GM23248 (cell line): Measurements from ENCODE around the gene CSRNP3. TPM values are rescaled to one million over a fixed set of nuclear protein-coding genes. Genes with fewer than 3 reads are reported as not detected.

Source experiments
- DNase-seq: peaks from one replicate; pipeline ENCODE4 v3.0.0-alpha.2; 2015
- H2AFZ ChIP-seq: fragments of 200-600 bp; sonication (generic); 2 replicates; pipeline ENCODE4 v1.6.1; 2016; ENCODE audit warnings: antibody characterized with exemption
- H3F3A ChIP-seq: fragments of 200-600 bp; sonication (generic); 2 replicates; pipeline ENCODE4 v1.6.1; 2016; ENCODE audit warnings: mild to moderate bottlenecking, antibody characterized with exemption, mixed run types; ENCODE audit not compliant: insufficient read depth
- H3K27ac ChIP-seq: fragments of 200-600 bp; sonication (generic); 2 replicates; pipeline ENCODE4 v1.5.1; 2016; ENCODE audit warnings: mild to moderate bottlenecking
- H3K27me3 ChIP-seq: fragments of 200-600 bp; sonication (generic); replicated peaks from 2 replicates; pipeline ENCODE4 v1.6.1; 2016; ENCODE audit warnings: mild to moderate bottlenecking; ENCODE audit not compliant: insufficient read depth
- H3K36me3 ChIP-seq: fragments of 200-600 bp; sonication (generic); 2 replicates; pipeline ENCODE4 v1.6.1; 2016; ENCODE audit warnings: low read depth, mild to moderate bottlenecking
- H3K4me1 ChIP-seq: fragments of 200-600 bp; sonication (generic); 2 replicates; pipeline ENCODE4 v1.6.1; 2016; ENCODE audit warnings: mild to moderate bottlenecking; ENCODE audit not compliant: insufficient read depth
- H3K4me2 ChIP-seq: fragments of 200-600 bp; sonication (generic); one replicate; pipeline ENCODE4 v1.6.1; 2016; ENCODE audit warnings: mild to moderate bottlenecking; ENCODE audit not compliant: unreplicated experiment
- H3K4me3 ChIP-seq: fragments of 200-600 bp; sonication (generic); 2 replicates; pipeline ENCODE4 v1.5.1; 2016; ENCODE audit warnings: mild to moderate bottlenecking
- H3K79me2 ChIP-seq: fragments of 200-600 bp; sonication (generic); 2 replicates; pipeline ENCODE4 v1.6.1; 2016; ENCODE audit warnings: mild to moderate bottlenecking; ENCODE audit not compliant: insufficient read depth
- H3K9ac ChIP-seq: fragments of 200-600 bp; sonication (generic); 2 replicates; pipeline ENCODE4 v1.6.1; 2016; ENCODE audit warnings: mild to moderate bottlenecking
- H3K9me2 ChIP-seq: fragments of 200-600 bp; sonication (generic); 2 replicates; pipeline ENCODE4 v1.6.1; 2016; ENCODE audit warnings: mixed run types, mild to moderate bottlenecking, moderate library complexity; ENCODE audit not compliant: insufficient read depth
- H3K9me3 ChIP-seq: fragments of 200-600 bp; sonication (generic); one replicate; pipeline ENCODE4 v1.6.1; 2017; ENCODE audit warnings: low read depth
- H4K20me1 ChIP-seq: fragments of 200-600 bp; sonication (generic); 2 replicates; pipeline ENCODE4 v1.6.0; 2016; ENCODE audit not compliant: insufficient read depth
- EZH2 ChIP-seq: fragments of 200-600 bp; sonication (generic); IDR thresholded peaks from 2 replicates; pipeline ENCODE4 v1.6.1; 2018; ENCODE audit warnings: antibody characterized with exemption, mild to moderate bottlenecking; ENCODE audit not compliant: insufficient read depth, poor library complexity, severe bottlenecking
- EZH2phosphoT487 ChIP-seq: fragments of 200-600 bp; sonication (generic); IDR thresholded peaks from 2 replicates; pipeline ENCODE4 v1.6.1; 2018; ENCODE audit warnings: antibody characterized with exemption, moderate library complexity, mild to moderate bottlenecking, low read depth; ENCODE audit not compliant: insufficient read depth
- WGBS, 2 experiments: methylation state at CpG; one replicate each; pipeline ENCODE4 v1.1.6; 2015 to 2017; ENCODE audit warnings: low lambda C conversion rate in 2 of 2, low coverage in 1 of 2; ENCODE audit errors: missing lambda C conversion rate in 2 of 2; 5-methylcytosine and 5-hydroxymethylcytosine counted together
- in situ Hi-C: fragments of 300-500 bp; cut with MboI; formaldehyde crosslinking; loops from 2 replicates; pipeline ENCODE4 v1.15.0; 2020
- polyA plus RNA-seq: library from polyadenylated mRNA; unstranded; fragments of >200 nt; fragmentation: Nextera tagmentation; extraction: Ambion mirVana; gene quantifications from 2 replicates; pipeline ENCODE4 v1.2.1, GENCODE V29; 2016
- total RNA-seq: library from RNA; depleted of rRNA; stranded (reverse); fragments of >200 nt; shearing (Covaris generic); gene quantifications from 2 replicates; pipeline ENCODE4 v1.2.3, GENCODE V29; 2014

CSRNP3 gene
- total and polyA plus RNA-seq, 2 experiments from 2014 or later = 0.43 to 0.73 TPM

- no peak for TF ChIP-seq EZH2phosphoT487
- no peak for TF ChIP-seq EZH2
- Histone ChIP-seq H2AFZ (no peak overlapping the region), H4K20me1 (no peaks in the 10 kb centered on the region), H3K9ac (no peak overlapping the region), H3K4me2 (no peak overlapping the region), H3K9me2 (no peaks in the 10 kb centered on the region), H3K27me3 (no peaks in the 10 kb centered on the region), H3K27ac (no peak overlapping the region), H3K4me3 (no peak overlapping the region), H3K79me2 (no peaks in the 10 kb centered on the region), H3F3A (no peaks in the 10 kb centered on the region), H3K36me3 (no peaks in the 10 kb centered on the region), H3K9me3 (no peaks in the 10 kb centered on the region), H3K4me1 (peaks cover 11% of the 10 kb centered on the region)
- in situ Hi-C loops = no loop called here
- no peak for DNase-seq
- 77 to 84% methylated on average over 3 of the region's 3 CpGs for WGBS, 2 experiments
These were observed 3.4 kb downstream of the CSRNP3 start for GRCh38 chr2:165472922-165473321.

GRCh38 chr2:165474619-165475276, 5.2 kb downstream of the CSRNP3 start:
- Histone ChIP-seq H3F3A (no peaks in the 10 kb centered on the region), H3K4me1 (peaks cover 5% of the 10 kb centered on the region; the same call in 1 of the 2 replicates), H4K20me1 (no peaks in the 10 kb centered on the region), H3K4me3 (no peak overlapping the region), H3K79me2 (no peaks in the 10 kb centered on the region), H3K4me2 (no peak overlapping the region), H3K27ac (no peak overlapping the region), H3K36me3 (no peaks in the 10 kb centered on the region), H3K9me3 (no peaks in the 10 kb centered on the region), H3K27me3 (no peaks in the 10 kb centered on the region), H2AFZ (no peak overlapping the region), H3K9me2 (no peaks in the 10 kb centered on the region), H3K9ac (no peak overlapping the region)
- WGBS, 2 experiments = 55 to 59% methylated on average over 3 of the region's 3 CpGs
- DNase-seq = no peak
- no peak for TF ChIP-seq EZH2phosphoT487
- no peak for TF ChIP-seq EZH2
- in situ Hi-C loops = no loop called here

- no peaks in the 10 kb centered on the region for H3K9me3 ChIP-seq
- H3K36me3 ChIP-seq = no peaks in the 10 kb centered on the region
- H3K4me2 ChIP-seq = no peak overlapping the region
- in situ Hi-C loops = no loop called here
- no peaks in the 10 kb centered on the region for H3K79me2 ChIP-seq
- H3K4me1 ChIP-seq = 0 out of 2 replicates have a peak, but pooled peaks cover under 1% of the 10 kb centered on the region
- TF ChIP-seq EZH2phosphoT487 = no peak
- no peak for TF ChIP-seq EZH2
- H3K9ac ChIP-seq = no peak overlapping the region
- 83 to 88% methylated on average over 6 of the region's 6 CpGs for WGBS, 2 experiments
- no peaks in the 10 kb centered on the region for H3K27me3 ChIP-seq
- H4K20me1 ChIP-seq = no peaks in the 10 kb centered on the region
- no peak overlapping the region for H3K27ac ChIP-seq
- H3F3A ChIP-seq = no peaks in the 10 kb centered on the region
- H2AFZ ChIP-seq = no peak overlapping the region
- H3K4me3 ChIP-seq = no peak overlapping the region
- no peaks in the 10 kb centered on the region for H3K9me2 ChIP-seq
- no peak for DNase-seq
These were observed 5.9 kb downstream of the CSRNP3 start for GRCh38 chr2:165475277-165476004.

- 32 to 35% methylated on average over 4 of the region's 4 CpGs for WGBS, 2 experiments
These were observed 10.4 kb downstream of the CSRNP3 start for GRCh38 chr2:165479856-165480255.

More at GRCh38 chr2:165479856-165480255, 10.4 kb downstream of the CSRNP3 start:
- Histone ChIP-seq H3K9me2 (no peaks in the 10 kb centered on the region), H3K9ac (no peak overlapping the region), H4K20me1 (no peaks in the 10 kb centered on the region), H3K4me1 (no peaks in the 10 kb centered on the region), H3K4me2 (no peak overlapping the region), H3K36me3 (no peaks in the 10 kb centered on the region), H3K4me3 (no peak overlapping the region), H3K9me3 (no peaks in the 10 kb centered on the region), H3K27me3 (no peaks in the 10 kb centered on the region), H2AFZ (no peak overlapping the region), H3F3A (no peaks in the 10 kb centered on the region), H3K79me2 (no peaks in the 10 kb centered on the region), H3K27ac (no peak overlapping the region)
- in situ Hi-C loops = no loop called here
- TF ChIP-seq EZH2 (no peak), EZH2phosphoT487 (no peak)
- DNase-seq = no peak
